Right lobe of liver (tissue), 6 donors: ENCODE results near the gene DGUOK. TPM values are rescaled to one million over a fixed set of nuclear protein-coding genes. Genes with fewer than 3 reads are reported as not detected.
A peak's percentile ranks its signal among the peaks of the same experiment; 100 is the strongest.

Experiments used
- ATAC-seq, 4 donors: fragments of 200-7000 bp; cut with Tn5 transposase; one replicate each; pipeline ENCODE4 v1.9.1; 2020; ENCODE audit warnings: mild to moderate bottlenecking in 4 of 4, moderate library complexity in 4 of 4
- DNase-seq, 3 donors: peaks; one replicate each; pipeline ENCODE4 v3.0.0-alpha.2; 2020
- H3K27ac ChIP-seq, 3 donors: fragments of 200-600 bp; one replicate each; pipeline ENCODE4 v1.8.0; 2022
- H3K27me3 ChIP-seq, 2 donors: fragments of 200-600 bp; one replicate each; pipeline ENCODE4 v1.8.0; 2022
- H3K36me3 ChIP-seq, 4 donors: fragments of 200-600 bp; sonication (generic) in 1 of 4; one replicate each; pipeline versions ENCODE4 v1.5.1 to v1.8.0; 2017 to 2022; ENCODE audit warnings: control low read depth in 1 of 4
- H3K4me1 ChIP-seq, 4 donors: fragments of 200-600 bp; sonication (generic) in 1 of 4; one replicate each; pipeline versions ENCODE4 v1.5.1 to v1.8.0; 2017 to 2022; ENCODE audit warnings: control low read depth in 1 of 4
- H3K4me3 ChIP-seq, 3 donors: fragments of 200-600 bp; one replicate each; pipeline ENCODE4 v1.8.0; 2022
- H3K9me3 ChIP-seq, 4 donors: fragments of 200-600 bp; sonication (generic) in 1 of 4; one replicate each; pipeline versions ENCODE4 v1.5.1 to v1.8.0; 2017 to 2022; ENCODE audit warnings: control low read depth in 1 of 4
- CTCF ChIP-seq, 4 donors: fragments of 200-600 bp in 3 of 4; fragments of 450-650 bp in 1 of 4; IDR thresholded peaks; one replicate each; pipeline versions ENCODE4 v1.5.1 to v1.8.0; 2016 to 2022; ENCODE audit warnings: antibody characterized with exemption in 4 of 4, mild to moderate bottlenecking in 2 of 4
- POLR2A ChIP-seq: fragments of 450-650 bp; IDR thresholded peaks from one replicate; pipeline ENCODE4 v1.6.1; 2017; ENCODE audit warnings: antibody characterized with exemption, mild to moderate bottlenecking
- WGBS: methylation state at CpG from one replicate; pipeline ENCODE4 v1.1.6; 2018; ENCODE audit warnings: low coverage, low lambda C conversion rate; ENCODE audit not compliant: insufficient coverage; ENCODE audit errors: missing lambda C conversion rate; 5-methylcytosine and 5-hydroxymethylcytosine counted together
- intact Hi-C, 2 donors: fragments of 100-400 bp; cut with DNase I; formaldehyde crosslinking; loops; one replicate each; pipeline versions ENCODE4 v1.11.2 to v1.14.1; 2022
- total RNA-seq, 6 experiments: library from RNA; depleted of rRNA in 2 of 6; stranded (reverse); fragments of >200 nt in 2 of 6; fragmentation: NEBNext Ultra II Directional in 3 of 6; extraction: Animal tissue kit (Norgen Biotek cat#: 25700) in 3 of 6; gene quantifications; one replicate each; pipeline versions ENCODE4 v1.1.0 to v1.2.4, GENCODE V29; 2016 to 2023
- donor health status: DM: no; HTN: yes; CAD: no.
- donor health status: DM: no; HTN: no; CAD: no.
- donor health status: DM: no; HTN: no; CAD: no.
- donor health status: DM: no; HTN: yes; CAD: no.
- donor health status: DM: no; HTN: yes; CAD: no.

DGUOK gene
- total RNA-seq, 6 experiments from 2014 or later, result 16.6 to 33.1 (median 22.6) TPM

DNA sequence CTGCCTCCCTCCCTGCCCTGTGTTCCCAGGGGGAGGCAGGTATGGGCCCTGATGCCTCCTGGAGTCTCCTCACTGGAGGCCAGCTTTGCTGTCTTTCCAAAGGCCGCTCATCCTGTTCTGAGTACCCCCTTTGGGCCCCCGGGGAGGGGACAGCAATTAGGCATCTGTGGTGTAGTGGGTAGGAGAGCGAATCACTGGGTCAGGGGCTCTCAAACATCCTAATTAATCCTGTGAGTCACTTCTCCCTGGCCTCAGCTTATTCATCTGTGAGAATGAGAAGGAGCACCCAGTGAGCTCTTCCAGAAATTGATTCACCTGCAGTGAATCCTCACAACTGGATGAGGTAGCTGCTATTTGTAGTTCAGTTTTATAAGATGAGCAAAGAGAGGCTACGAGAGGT, 74.4 kb downstream of the DGUOK start:
- Histone ChIP-seq H3K9me3 (no peaks in the 10 kb centered on the region), H3K36me3 (no peaks in the 10 kb centered on the region), H3K4me1 (peaks cover 0 to 7% (median 0%) of the 10 kb centered on the region in 4 donors), H3K4me3 (no peak overlapping the region), H3K27ac (no peak overlapping the region), H3K27me3 (no peaks in the 10 kb centered on the region)
- DNase-seq (no peak), ATAC-seq (no peak)
- TF ChIP-seq POLR2A, result no peak
- intact Hi-C loops, result no loop called here
- 100% methylated on average over 1 of the region's 4 CpGs for WGBS

DNA sequence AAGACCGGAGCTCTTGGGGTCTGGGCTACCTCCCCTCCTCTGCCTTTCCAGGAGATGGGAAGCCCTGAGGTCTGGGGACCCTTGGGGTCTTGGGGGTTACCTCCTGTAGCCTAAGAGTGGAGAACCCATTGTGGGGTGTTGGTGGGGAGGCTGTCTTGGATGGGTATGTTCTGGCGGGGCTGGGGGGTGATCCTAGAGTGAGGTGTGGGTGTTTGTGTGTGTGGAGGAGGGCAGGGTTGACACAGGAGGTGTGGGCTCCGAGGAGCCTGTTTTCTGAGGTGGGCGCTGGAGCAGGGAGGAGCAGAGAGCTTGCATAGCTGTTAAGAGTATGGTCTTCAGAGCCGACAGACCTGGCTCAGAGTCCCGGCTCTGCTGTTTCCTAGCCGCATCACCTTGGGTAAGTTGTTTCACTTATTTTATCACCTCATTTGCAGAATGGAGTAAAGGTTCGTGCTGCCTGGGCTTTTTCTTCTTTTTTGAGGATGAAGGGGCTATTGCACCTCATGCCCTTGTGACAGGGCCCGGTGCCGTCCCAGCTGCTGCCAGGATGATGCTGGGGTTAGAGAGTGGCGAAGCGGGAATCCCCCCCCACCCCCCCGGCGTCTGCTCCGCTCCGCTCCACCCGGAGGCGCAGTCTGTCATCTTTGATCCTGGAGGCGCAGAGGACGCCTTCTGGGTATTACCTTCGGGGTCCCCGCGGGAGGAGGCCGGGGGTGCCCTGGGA, 75.3 kb downstream of the DGUOK start:
- WGBS, result 16% methylated on average over 12 of the region's 24 CpGs
- TF ChIP-seq CTCF (IDR thresholded peaks at IDR 0.05) (no peak), POLR2A (no peak)
- peak in 1 of 4 donors; percentile 1 for ATAC-seq
- Histone ChIP-seq H3K4me3 (peak overlapping the region; percentile 41 to 60 (median 55)), H3K9me3 (no peaks in the 10 kb centered on the region), H3K27ac (no peak overlapping the region), H3K27me3 (no peaks in the 10 kb centered on the region), H3K4me1 (peaks cover 0 to 7% (median 0%) of the 10 kb centered on the region in 4 donors), H3K36me3 (no peaks in the 10 kb centered on the region)
- DNase-seq, result no peak
- intact Hi-C loops, result no loop called here

- peak; percentile 87 to 91 (median 88) for DNase-seq
- intact Hi-C loops, result no loop called here
- peaks cover 0 to 7% (median 0%) of the 10 kb centered on the region in 4 donors for H3K4me1 ChIP-seq
- H3K27me3 ChIP-seq, result no peaks in the 10 kb centered on the region
- peak; percentile 98 to 100 (median 98) for ATAC-seq
- 6% methylated on average over 20 of the region's 68 CpGs for WGBS
- no peak overlapping the region for H3K27ac ChIP-seq
- H3K9me3 ChIP-seq, result no peaks in the 10 kb centered on the region
- H3K36me3 ChIP-seq, result no peaks in the 10 kb centered on the region
- H3K4me3 ChIP-seq, result peak overlapping the region; percentile 41 to 60 (median 55)
- TF ChIP-seq POLR2A (peak; percentile 58), CTCF (IDR thresholded peaks at IDR 0.05) (no peak)
Measured at GRCh38 chr2:74002505-74003421, 76.1 kb downstream of the DGUOK start.

DNA sequence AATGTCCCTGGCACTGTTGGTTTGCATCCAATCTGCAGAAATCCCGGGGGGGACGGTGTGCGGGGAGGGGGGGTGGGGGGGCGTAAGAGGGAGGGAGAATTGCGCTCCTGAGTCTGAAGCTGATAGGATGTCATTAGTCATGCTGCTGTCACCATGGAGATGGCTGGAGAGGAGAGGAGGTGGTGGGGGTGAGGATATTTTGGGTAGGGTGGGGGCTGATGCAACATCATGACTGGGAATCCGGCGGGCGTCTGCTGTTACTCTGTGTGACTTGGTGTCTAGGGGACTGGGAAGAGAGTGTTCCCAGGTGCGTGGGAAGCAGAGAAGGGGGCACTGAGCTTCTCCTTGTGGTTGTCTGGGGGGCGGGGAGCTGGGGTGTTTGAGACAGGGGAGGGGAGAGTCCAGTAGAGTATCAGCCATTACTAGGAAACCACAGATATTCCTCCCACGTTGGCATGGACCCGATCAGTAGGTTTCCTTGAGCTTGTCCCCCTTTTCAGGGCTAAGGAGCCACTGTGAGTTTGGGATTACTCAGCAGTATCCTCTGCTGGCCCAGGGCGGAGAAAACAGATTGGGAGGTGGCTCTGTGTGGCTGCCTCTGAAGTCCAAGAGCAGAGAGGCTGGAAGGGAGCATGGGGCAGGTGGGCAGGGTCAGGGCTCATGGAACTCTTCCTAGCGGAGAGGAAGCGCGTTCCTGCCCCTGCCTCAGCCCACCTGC, 77.0 kb downstream of the DGUOK start:
- WGBS, result 46% methylated on average over 5 of the region's 16 CpGs
- ATAC-seq, result no peak

More for the DNA sequence above, 77.0 kb downstream of the DGUOK start:
- intact Hi-C loops, result no loop called here
- no peak overlapping the region for H3K4me3 ChIP-seq
- H3K27me3 ChIP-seq, result no peaks in the 10 kb centered on the region
- H3K36me3 ChIP-seq, result no peaks in the 10 kb centered on the region
- H3K27ac ChIP-seq, result no peak overlapping the region
- DNase-seq, result no peak
- no peaks in the 10 kb centered on the region for H3K9me3 ChIP-seq
- H3K4me1 ChIP-seq, result peaks cover 0 to 7% (median 0%) of the 10 kb centered on the region in 4 donors
- TF ChIP-seq CTCF (IDR thresholded peaks at IDR 0.05), result no peak
- no peak for TF ChIP-seq POLR2A
